Panc1 (cell line): ENCODE data around the gene API5. TPM values are rescaled to one million over a fixed set of nuclear protein-coding genes. Genes with fewer than 3 reads are reported as not detected.

Experiments
- ATAC-seq: fragments of 200-7000 bp; cut with Tn5 transposase; 2 replicates; pipeline ENCODE4 v1.9.1; 2020; ENCODE audit warnings: mild to moderate bottlenecking, moderate library complexity
- BruUV-seq: library from RNA; stranded (reverse); fragments of 400-500 nt; replicated peaks from 2 replicates; lab custom pipeline; 2021; lab: Mats Ljungman, UMichigan
- CTCF ChIA-PET: fragments of 300-600 bp; sonication (Branson Sonifier 250); formaldehyde crosslinking; loops from one replicate; lab custom pipeline; 2022; ENCODE audit warnings: antibody characterized with exemption; lab: Charles Lee
- POLR2A ChIA-PET: fragments of 300-600 bp; sonication (Branson Sonifier 250); formaldehyde crosslinking; loops from one replicate; lab custom pipeline; 2022; ENCODE audit warnings: antibody characterized with exemption; lab: Charles Lee
- DNase-seq: peaks from one replicate; pipeline ENCODE4 v3.0.0-alpha.2; 2010; ENCODE audit warnings: low read depth, low spot score
- H3K27ac ChIP-seq: 2 replicates; pipeline ENCODE4 v1.5.1; 2011; ENCODE audit warnings: mild to moderate bottlenecking, low read length, inconsistent platforms
- H3K27me3 ChIP-seq: fragments of 200-500 bp; sonication (Bioruptor generic); 2 replicates; pipeline ENCODE4 v1.6.0; 2014; ENCODE audit warnings: low read length, inconsistent platforms; ENCODE audit not compliant: control insufficient read depth, insufficient read depth
- H3K36me3 ChIP-seq: fragments of 200-500 bp; sonication (Bioruptor generic); 2 replicates; pipeline ENCODE4 v1.5.1; 2014; ENCODE audit warnings: inconsistent platforms, mild to moderate bottlenecking, low read length, moderate library complexity; ENCODE audit not compliant: control insufficient read depth, insufficient read depth
- H3K4me1 ChIP-seq: 2 replicates; pipeline ENCODE4 v1.5.1; 2011; ENCODE audit warnings: inconsistent platforms, mild to moderate bottlenecking, low read length, moderate library complexity; ENCODE audit not compliant: control insufficient read depth, insufficient read depth
- H3K4me3 ChIP-seq, 2 experiments: 2 replicates each; pipeline ENCODE4 v1.5.1; 2011 to 2012; ENCODE audit warnings: low read depth in 2 of 2, low read length in 2 of 2, mild to moderate bottlenecking in 2 of 2, inconsistent platforms in 1 of 2, moderate library complexity in 1 of 2
- H3K9me3 ChIP-seq: fragments of 200-500 bp; sonication (Bioruptor generic); 2 replicates; pipeline ENCODE4 v1.5.1; 2014; ENCODE audit warnings: low read depth, mild to moderate bottlenecking, inconsistent platforms, low read length, moderate library complexity; ENCODE audit not compliant: control insufficient read depth, insufficient read depth
- POLR2AphosphoS5 ChIP-seq: IDR thresholded peaks from 2 replicates; pipeline ENCODE4 v1.6.1; 2012; ENCODE audit warnings: mild to moderate bottlenecking, low read depth, low read length, moderate library complexity
- SIN3A ChIP-seq: IDR thresholded peaks from 2 replicates; pipeline ENCODE4 v1.6.1; 2012; ENCODE audit warnings: low read depth, mild to moderate bottlenecking, low read length, moderate library complexity, borderline replicate concordance; ENCODE audit not compliant: insufficient read depth
- TCF7L2 ChIP-seq: IDR thresholded peaks from 2 replicates; pipeline ENCODE4 v1.6.1; 2011; ENCODE audit warnings: mild to moderate bottlenecking, low read depth, low read length, inconsistent platforms
- in situ Hi-C: cut with HindIII; loops from 2 replicates; pipeline ENCODE4 v1.10.0; 2016; ENCODE audit warnings: low sequenced_read_pairs, low pct_unique_long_range_greater_than_20kb
- intact Hi-C: fragments of 100-400 bp; cut with micrococcal nuclease; formaldehyde crosslinking; loops from one replicate; pipeline ENCODE4 v1.10.0; 2022; ENCODE audit not compliant: unreplicated experiment
- total RNA-seq: library from RNA; stranded (reverse); gene quantifications from one replicate; pipeline ENCODE4 v1.2.1, GENCODE V29; 2021; ENCODE audit not compliant: unreplicated experiment
- TF ChIP-seq, protein P1 (sequence below): fragments of 450-650 bp; IDR thresholded peaks from 2 replicates; pipeline ENCODE4 v1.5.1; 2017; ENCODE audit warnings: mild to moderate bottlenecking
- TF ChIP-seq, protein P2 (sequence below), 2 experiments: IDR thresholded peaks; 2 replicates each; pipeline ENCODE4 v1.6.1; 2011 to 2012; ENCODE audit warnings: low read depth in 2 of 2, control low read depth in 1 of 2, low read length in 1 of 2, mild to moderate bottlenecking in 1 of 2, moderate library complexity in 1 of 2; ENCODE audit not compliant: insufficient read depth in 1 of 2

API5 gene
- total RNA-seq, 1 experiment from 2014 or later: 102 TPM

DNA sequence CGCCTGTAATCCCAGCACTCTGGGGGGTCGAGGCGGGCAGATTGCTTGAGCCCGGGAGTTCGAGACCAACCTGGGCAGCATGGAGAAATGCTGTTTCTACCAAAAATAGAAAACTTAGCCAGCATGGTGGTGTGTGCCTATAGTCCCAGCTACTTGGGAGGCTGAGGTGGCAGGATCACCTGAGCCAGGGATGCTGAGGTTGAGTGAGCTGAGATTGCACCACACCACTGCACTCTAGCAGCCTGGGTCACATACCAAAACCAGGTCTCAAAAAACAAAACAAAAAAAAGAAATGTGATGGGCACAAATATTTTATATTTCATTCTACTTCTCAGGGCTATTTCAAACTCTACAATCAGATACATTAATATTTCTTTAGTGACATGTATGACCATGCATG is 72.6 kb downstream of the API5 start:
- POLR2A ChIA-PET: no interaction called here
- no peak for TF ChIP-seq POLR2AphosphoS5
- TF ChIP-seq, protein P1, sequence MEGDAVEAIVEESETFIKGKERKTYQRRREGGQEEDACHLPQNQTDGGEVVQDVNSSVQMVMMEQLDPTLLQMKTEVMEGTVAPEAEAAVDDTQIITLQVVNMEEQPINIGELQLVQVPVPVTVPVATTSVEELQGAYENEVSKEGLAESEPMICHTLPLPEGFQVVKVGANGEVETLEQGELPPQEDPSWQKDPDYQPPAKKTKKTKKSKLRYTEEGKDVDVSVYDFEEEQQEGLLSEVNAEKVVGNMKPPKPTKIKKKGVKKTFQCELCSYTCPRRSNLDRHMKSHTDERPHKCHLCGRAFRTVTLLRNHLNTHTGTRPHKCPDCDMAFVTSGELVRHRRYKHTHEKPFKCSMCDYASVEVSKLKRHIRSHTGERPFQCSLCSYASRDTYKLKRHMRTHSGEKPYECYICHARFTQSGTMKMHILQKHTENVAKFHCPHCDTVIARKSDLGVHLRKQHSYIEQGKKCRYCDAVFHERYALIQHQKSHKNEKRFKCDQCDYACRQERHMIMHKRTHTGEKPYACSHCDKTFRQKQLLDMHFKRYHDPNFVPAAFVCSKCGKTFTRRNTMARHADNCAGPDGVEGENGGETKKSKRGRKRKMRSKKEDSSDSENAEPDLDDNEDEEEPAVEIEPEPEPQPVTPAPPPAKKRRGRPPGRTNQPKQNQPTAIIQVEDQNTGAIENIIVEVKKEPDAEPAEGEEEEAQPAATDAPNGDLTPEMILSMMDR: no peak
- TF ChIP-seq TCF7L2: no peak
- TF ChIP-seq SIN3A: no peak
- TF ChIP-seq, protein P2, sequence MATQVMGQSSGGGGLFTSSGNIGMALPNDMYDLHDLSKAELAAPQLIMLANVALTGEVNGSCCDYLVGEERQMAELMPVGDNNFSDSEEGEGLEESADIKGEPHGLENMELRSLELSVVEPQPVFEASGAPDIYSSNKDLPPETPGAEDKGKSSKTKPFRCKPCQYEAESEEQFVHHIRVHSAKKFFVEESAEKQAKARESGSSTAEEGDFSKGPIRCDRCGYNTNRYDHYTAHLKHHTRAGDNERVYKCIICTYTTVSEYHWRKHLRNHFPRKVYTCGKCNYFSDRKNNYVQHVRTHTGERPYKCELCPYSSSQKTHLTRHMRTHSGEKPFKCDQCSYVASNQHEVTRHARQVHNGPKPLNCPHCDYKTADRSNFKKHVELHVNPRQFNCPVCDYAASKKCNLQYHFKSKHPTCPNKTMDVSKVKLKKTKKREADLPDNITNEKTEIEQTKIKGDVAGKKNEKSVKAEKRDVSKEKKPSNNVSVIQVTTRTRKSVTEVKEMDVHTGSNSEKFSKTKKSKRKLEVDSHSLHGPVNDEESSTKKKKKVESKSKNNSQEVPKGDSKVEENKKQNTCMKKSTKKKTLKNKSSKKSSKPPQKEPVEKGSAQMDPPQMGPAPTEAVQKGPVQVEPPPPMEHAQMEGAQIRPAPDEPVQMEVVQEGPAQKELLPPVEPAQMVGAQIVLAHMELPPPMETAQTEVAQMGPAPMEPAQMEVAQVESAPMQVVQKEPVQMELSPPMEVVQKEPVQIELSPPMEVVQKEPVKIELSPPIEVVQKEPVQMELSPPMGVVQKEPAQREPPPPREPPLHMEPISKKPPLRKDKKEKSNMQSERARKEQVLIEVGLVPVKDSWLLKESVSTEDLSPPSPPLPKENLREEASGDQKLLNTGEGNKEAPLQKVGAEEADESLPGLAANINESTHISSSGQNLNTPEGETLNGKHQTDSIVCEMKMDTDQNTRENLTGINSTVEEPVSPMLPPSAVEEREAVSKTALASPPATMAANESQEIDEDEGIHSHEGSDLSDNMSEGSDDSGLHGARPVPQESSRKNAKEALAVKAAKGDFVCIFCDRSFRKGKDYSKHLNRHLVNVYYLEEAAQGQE (IDR thresholded peaks at IDR 0.05; ENCODE audit: insufficient read depth in 1 of 2, low read depth in 2 of 2, low read length in 1 of 2): no peak
- in situ Hi-C loops: no loop called here

DNA sequence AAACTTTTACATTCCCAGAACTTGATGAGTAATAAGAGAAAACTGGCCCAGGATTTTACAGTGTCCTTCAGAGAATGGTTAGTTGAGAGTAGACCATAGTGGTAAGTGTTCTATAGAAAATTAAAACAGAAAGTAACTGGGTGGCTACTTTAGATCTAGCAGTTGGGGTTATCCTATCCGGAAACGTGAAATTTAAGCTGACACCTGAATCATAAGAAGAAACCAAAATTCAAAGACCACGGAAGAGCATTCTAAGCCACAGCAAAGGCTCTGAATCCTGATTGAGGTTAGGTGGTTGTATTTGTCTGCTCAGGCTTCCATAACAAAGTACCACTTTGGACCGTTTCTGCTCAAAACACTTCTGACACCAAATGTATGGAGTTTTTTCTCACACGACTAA is 80.9 kb downstream of the API5 start:
- Histone ChIP-seq H3K4me3 (no peak overlapping the region), H3K4me1 (no peaks in the 10 kb centered on the region), H3K36me3 (peaks cover 43% of the 10 kb centered on the region), H3K27me3 (no peaks in the 10 kb centered on the region), H3K9me3 (no peaks in the 10 kb centered on the region), H3K27ac (no peak overlapping the region)
- BruUV-seq: no TSS peak
- TF ChIP-seq TCF7L2: no peak
- TF ChIP-seq POLR2AphosphoS5: no peak
- no peak for TF ChIP-seq SIN3A
- TF ChIP-seq, protein P2 (IDR thresholded peaks at IDR 0.05; ENCODE audit: insufficient read depth in 1 of 2, low read depth in 2 of 2, low read length in 1 of 2): no peak
- TF ChIP-seq, protein P1: no peak
- no peak for ATAC-seq
- no peak for DNase-seq
- intact Hi-C loops: no loop called here
- ChIA-PET POLR2A (no interaction called here), CTCF (no interaction called here)
- in situ Hi-C loops: no loop called here

More for the DNA sequence above, 72.6 kb downstream of the API5 start:
- H3K36me3 ChIP-seq: peaks cover 10% of the 10 kb centered on the region; the same call in 1 of the 2 replicates
- CTCF ChIA-PET: no interaction called here
- H3K27ac ChIP-seq: no peak overlapping the region
- H3K4me1 ChIP-seq: no peaks in the 10 kb centered on the region
- no TSS peak for BruUV-seq
- no peaks in the 10 kb centered on the region for H3K27me3 ChIP-seq
- intact Hi-C loops: no loop called here
- ATAC-seq (no peak), DNase-seq (no peak)
- H3K4me3 ChIP-seq: no peak overlapping the region
- no peaks in the 10 kb centered on the region for H3K9me3 ChIP-seq
